Measurements from ENCODE around the gene SAV1. TPM values are rescaled to one million over a fixed set of nuclear protein-coding genes. Genes with fewer than 3 reads are reported as not detected.
A peak's percentile ranks its signal among the peaks of the same experiment; 100 is the strongest.

SAV1 gene
- total and polyA plus RNA-seq, 2 donors (not counting 1 experiment from before 2014, with no cell fraction given), result 22.4 to 36.1 TPM

DNA sequence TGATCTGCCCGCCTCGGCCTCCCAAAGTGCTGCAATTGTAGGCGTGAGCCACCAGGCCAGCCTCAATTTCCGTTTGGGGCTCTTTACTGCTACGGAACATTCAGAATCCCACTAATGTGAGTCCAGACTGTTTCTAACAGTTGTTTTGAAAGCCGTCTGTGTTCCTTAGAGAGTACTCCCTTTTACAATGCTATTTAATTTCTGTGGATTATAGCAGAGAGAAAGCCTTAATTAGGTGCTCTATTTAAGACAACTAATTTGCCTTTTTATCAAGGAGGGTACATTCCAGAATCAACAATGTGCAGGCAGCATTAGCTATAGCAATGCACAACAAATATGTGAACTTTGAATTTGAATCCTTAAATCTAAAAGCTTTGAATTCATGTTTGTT lies 2.8 kb upstream of the SAV1 start:
- Histone ChIP-seq H3K9ac (ENCODE audit: low read length) (no peak overlapping the region), H3K4me3 (ENCODE audit: control extremely low read depth in 1 of 5, extremely low read depth in 1 of 5, insufficient read depth in 1 of 5, low read depth in 2 of 5, low read length in 4 of 5) (no peak overlapping the region), H3K27me3 (replicated peaks in 1 of 4; ENCODE audit: control extremely low read depth in 1 of 4, control insufficient read depth in 3 of 4, insufficient read depth in 4 of 4, low read length in 3 of 4) (no peaks in the 10 kb centered on the region), H3K27ac (ENCODE audit: low read length in 2 of 2) (no peak overlapping the region), H3K4me2 (replicated peaks; ENCODE audit: low read depth, low read length, poor library complexity, severe bottlenecking) (no peak overlapping the region), H3K36me3 (replicated peaks in 1 of 2; ENCODE audit: control extremely low read depth in 1 of 2, control insufficient read depth in 1 of 2, extremely low read depth in 1 of 2, insufficient read depth in 2 of 2, low read length in 1 of 2) (no peaks in the 10 kb centered on the region), H3K9me3 (ENCODE audit: control extremely low read depth in 1 of 3, control insufficient read depth in 2 of 3, insufficient read depth in 1 of 3, low read length in 2 of 3) (no peaks in the 10 kb centered on the region), H2AFZ (ENCODE audit: insufficient read depth, low read depth, low read length, poor library complexity, severe bottlenecking) (no peak overlapping the region), H4K20me1 (ENCODE audit: control insufficient read depth, insufficient read depth, low read length, poor library complexity, severe bottlenecking) (no peaks in the 10 kb centered on the region), H3K79me2 (ENCODE audit: control insufficient read depth, insufficient read depth, low read length) (peaks cover 21% of the 10 kb centered on the region), H3K4me1 (ENCODE audit: control insufficient read depth in 2 of 2, insufficient read depth in 2 of 2, low read length in 2 of 2) (peaks cover 10 to 24% of the 10 kb centered on the region in 2 donors)
- POLR2A ChIA-PET, result no interaction called here
- WGBS (ENCODE audit: insufficient coverage), result 98% methylated on average over 5 of the region's 6 CpGs
- no peaks in the 10 kb centered on the region for H3K27me3 Mint-ChIP-seq
- H3K4me1 Mint-ChIP-seq, result peaks cover 11% of the 10 kb centered on the region
- TF ChIP-seq, protein P1, sequence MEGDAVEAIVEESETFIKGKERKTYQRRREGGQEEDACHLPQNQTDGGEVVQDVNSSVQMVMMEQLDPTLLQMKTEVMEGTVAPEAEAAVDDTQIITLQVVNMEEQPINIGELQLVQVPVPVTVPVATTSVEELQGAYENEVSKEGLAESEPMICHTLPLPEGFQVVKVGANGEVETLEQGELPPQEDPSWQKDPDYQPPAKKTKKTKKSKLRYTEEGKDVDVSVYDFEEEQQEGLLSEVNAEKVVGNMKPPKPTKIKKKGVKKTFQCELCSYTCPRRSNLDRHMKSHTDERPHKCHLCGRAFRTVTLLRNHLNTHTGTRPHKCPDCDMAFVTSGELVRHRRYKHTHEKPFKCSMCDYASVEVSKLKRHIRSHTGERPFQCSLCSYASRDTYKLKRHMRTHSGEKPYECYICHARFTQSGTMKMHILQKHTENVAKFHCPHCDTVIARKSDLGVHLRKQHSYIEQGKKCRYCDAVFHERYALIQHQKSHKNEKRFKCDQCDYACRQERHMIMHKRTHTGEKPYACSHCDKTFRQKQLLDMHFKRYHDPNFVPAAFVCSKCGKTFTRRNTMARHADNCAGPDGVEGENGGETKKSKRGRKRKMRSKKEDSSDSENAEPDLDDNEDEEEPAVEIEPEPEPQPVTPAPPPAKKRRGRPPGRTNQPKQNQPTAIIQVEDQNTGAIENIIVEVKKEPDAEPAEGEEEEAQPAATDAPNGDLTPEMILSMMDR (IDR thresholded peaks at IDR 0.05), result no peak
- no peak for TF ChIP-seq EZH2 (IDR thresholded peaks at IDR 0.05; ENCODE audit: borderline replicate concordance, insufficient read depth, low read depth, low read length, poor library complexity, severe bottlenecking)
- no peaks in the 10 kb centered on the region for H3K9me3 Mint-ChIP-seq (ENCODE audit: insufficient read depth)
- DNase-seq (no peak), ATAC-seq (ENCODE audit: low read depth) (no peak)
- H3K27ac Mint-ChIP-seq, result no peak overlapping the region
- CTCF ChIA-PET, result interaction anchor here (0.9 to 1.3 kb wide), 2 partner anchors 9 to 44 kb away, joined by 4 to 5 read pairs; no protein-coding TSS in a partner anchor
- H3K4me3 Mint-ChIP-seq, result no peak overlapping the region
- intact Hi-C loops (cut with micrococcal nuclease), result no loop called here

DNA sequence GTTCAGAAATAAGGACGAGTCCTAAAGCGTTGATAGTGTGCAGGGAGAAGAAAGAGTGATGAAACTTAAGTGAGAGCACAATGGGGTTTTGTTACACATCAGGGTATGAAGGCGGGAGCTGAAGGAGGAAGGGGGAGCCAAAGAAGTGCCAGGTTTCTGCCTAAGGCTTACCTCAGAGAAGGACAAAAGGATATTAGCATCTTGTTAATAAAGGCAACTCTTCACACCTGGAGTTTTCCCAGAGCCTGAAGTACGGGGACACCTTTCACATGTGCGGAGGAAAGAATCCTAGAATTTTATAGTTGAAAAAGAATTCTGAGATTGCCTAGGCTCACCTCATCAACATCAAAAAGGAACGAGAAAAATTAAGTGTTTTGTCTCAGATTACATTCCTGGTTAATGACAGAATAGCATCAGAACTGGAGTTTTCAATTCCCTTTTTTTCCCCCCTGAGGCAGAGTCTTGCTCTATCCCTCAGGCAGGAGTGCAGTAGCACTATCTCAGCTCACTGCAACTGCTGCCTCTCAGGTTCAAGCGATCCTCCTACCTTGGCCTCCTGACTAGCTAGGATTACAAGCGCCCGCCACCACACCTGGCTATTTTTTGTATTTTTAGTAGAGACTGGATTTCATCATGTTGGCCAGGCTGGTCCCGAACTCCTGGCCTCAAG lies 2.2 kb upstream of the SAV1 start:
- Histone ChIP-seq H3K9me3 (ENCODE audit: control extremely low read depth in 1 of 3, control insufficient read depth in 2 of 3, insufficient read depth in 1 of 3, low read length in 2 of 3) (no peaks in the 10 kb centered on the region), H3K79me2 (ENCODE audit: control insufficient read depth, insufficient read depth, low read length) (peaks cover 26% of the 10 kb centered on the region), H3K9ac (ENCODE audit: low read length) (no peak overlapping the region), H3K4me2 (replicated peaks; ENCODE audit: low read depth, low read length, poor library complexity, severe bottlenecking) (no peak overlapping the region), H3K4me1 (ENCODE audit: control insufficient read depth in 2 of 2, insufficient read depth in 2 of 2, low read length in 2 of 2) (peaks cover 12 to 29% of the 10 kb centered on the region in 2 donors), H3K27me3 (replicated peaks in 1 of 4; ENCODE audit: control extremely low read depth in 1 of 4, control insufficient read depth in 3 of 4, insufficient read depth in 4 of 4, low read length in 3 of 4) (no peaks in the 10 kb centered on the region), H3K36me3 (replicated peaks in 1 of 2; ENCODE audit: control extremely low read depth in 1 of 2, control insufficient read depth in 1 of 2, extremely low read depth in 1 of 2, insufficient read depth in 2 of 2, low read length in 1 of 2) (no peaks in the 10 kb centered on the region), H3K4me3 (ENCODE audit: control extremely low read depth in 1 of 5, extremely low read depth in 1 of 5, insufficient read depth in 1 of 5, low read depth in 2 of 5, low read length in 4 of 5) (no peak overlapping the region), H2AFZ (ENCODE audit: insufficient read depth, low read depth, low read length, poor library complexity, severe bottlenecking) (no peak overlapping the region), H4K20me1 (ENCODE audit: control insufficient read depth, insufficient read depth, low read length, poor library complexity, severe bottlenecking) (no peaks in the 10 kb centered on the region), H3K27ac (ENCODE audit: low read length in 2 of 2) (peak overlapping the region in 1 of 2 donors; percentile 62)
- 97% methylated on average over 7 of the region's 10 CpGs for WGBS (ENCODE audit: insufficient coverage)
- intact Hi-C loops (cut with micrococcal nuclease), result no loop called here
- ATAC-seq (ENCODE audit: low read depth) (no peak), DNase-seq (no peak)
- peaks cover 12% of the 10 kb centered on the region for H3K4me1 Mint-ChIP-seq
- no peak overlapping the region for H3K27ac Mint-ChIP-seq
- no peaks in the 10 kb centered on the region for H3K9me3 Mint-ChIP-seq (ENCODE audit: insufficient read depth)
- ChIA-PET POLR2A (no interaction called here), CTCF (interaction anchor here (0.9 kb wide), 1 partner anchor 10 kb away, joined by 4 read pairs; no protein-coding TSS in a partner anchor)
- H3K4me3 Mint-ChIP-seq, result no peak overlapping the region
- H3K27me3 Mint-ChIP-seq, result no peaks in the 10 kb centered on the region
- TF ChIP-seq, protein P1 (IDR thresholded peaks at IDR 0.05), result no peak
- no peak for TF ChIP-seq EZH2 (IDR thresholded peaks at IDR 0.05; ENCODE audit: borderline replicate concordance, insufficient read depth, low read depth, low read length, poor library complexity, severe bottlenecking)
